HG03175 (cell line): ENCODE results near the gene HBE1.
A peak's percentile ranks its signal among the peaks of the same experiment; 100 is the strongest.
"Not testable (repeated sequence)": the region's sequence is repeated elsewhere in the genome, so short reads cannot be mapped to it uniquely, and the experiment has no call there.

Experiments used
- ATAC-seq: cut with Tn5 transposase; IDR thresholded peaks from one replicate; pipeline ENCODE4 v1.9.1; 2021; ENCODE audit warnings: mild to moderate bottlenecking, moderate library complexity; ENCODE audit not compliant: unreplicated experiment

HBE1 gene

GRCh38 chr11:5254023-5254422 lies 15.7 kb downstream of the HBE1 start:
- not testable (repeated sequence) for ATAC-seq

- ATAC-seq, result not testable (repeated sequence)
These were observed 16.3 kb downstream of the HBE1 start for GRCh38 chr11:5253440-5253839.

GRCh38 chr11:5252919-5253265 lies 16.9 kb downstream of the HBE1 start:
- ATAC-seq, result no peak

GRCh38 chr11:5252192-5252918 lies 17.4 kb downstream of the HBE1 start:
- no peak for ATAC-seq

- ATAC-seq, result no peak
These were observed 18.0 kb downstream of the HBE1 start for GRCh38 chr11:5251746-5252145.

- ATAC-seq, result no peak
These were observed 19.1 kb downstream of the HBE1 start for GRCh38 chr11:5250543-5251204.

- ATAC-seq, result not testable (repeated sequence)
These were observed 19.8 kb downstream of the HBE1 start, which contains the start of gene HBG1 for GRCh38 chr11:5249807-5250396. HBG1 (minus strand) TSS chr11:5249857; CDS start chr11:5249804, 53 bp downstream.

GRCh38 chr11:5248498-5248897 lies 21.2 kb downstream of the HBE1 start:
- ATAC-seq, result not testable (repeated sequence)

- ATAC-seq, result no peak
These were observed 22.1 kb downstream of the HBE1 start for GRCh38 chr11:5247472-5248192.

GRCh38 chr11:5246772-5247471 lies 22.8 kb downstream of the HBE1 start:
- ATAC-seq, result no peak

- no peak for ATAC-seq
These were observed 24.6 kb downstream of the HBE1 start for GRCh38 chr11:5245155-5245554.

- no peak for ATAC-seq
These were observed 25.9 kb downstream of the HBE1 start for GRCh38 chr11:5243816-5244180.

- ATAC-seq, result peak; percentile 72
These were observed 26.6 kb downstream of the HBE1 start for GRCh38 chr11:5242933-5243815.

GRCh38 chr11:5242208-5242607 lies 27.5 kb downstream of the HBE1 start:
- no peak for ATAC-seq

GRCh38 chr11:5241458-5241857 lies 28.3 kb downstream of the HBE1 start:
- no peak for ATAC-seq

- ATAC-seq, result no peak
These were observed 29.3 kb downstream of the HBE1 start for GRCh38 chr11:5240458-5240857.

GRCh38 chr11:5240056-5240455 lies 29.7 kb downstream of the HBE1 start:
- no peak for ATAC-seq

GRCh38 chr11:5239046-5239445 lies 30.7 kb downstream of the HBE1 start:
- ATAC-seq, result no peak

- no peak for ATAC-seq
These were observed 31.3 kb downstream of the HBE1 start for GRCh38 chr11:5238486-5238885.

- no peak for ATAC-seq
These were observed 32.3 kb downstream of the HBE1 start for GRCh38 chr11:5237420-5237819.
